Measurements from ENCODE around the gene PTPN11. TPM values are rescaled to one million over a fixed set of nuclear protein-coding genes. Genes with fewer than 3 reads are reported as not detected.

The PTPN11 gene
- total RNA-seq, 1 experiment from 2014 or later: 65.3 TPM

- Histone ChIP-seq H3K9me3 (ENCODE audit: low read length) (no peaks in the 10 kb centered on the region), H3K4me1 (ENCODE audit: low read length) (no peaks in the 10 kb centered on the region), H3K27ac (ENCODE audit: low read length) (no peak overlapping the region), H3K9ac (ENCODE audit: low read length) (no peak overlapping the region), H2AFZ (ENCODE audit: low read length) (no peak overlapping the region), H3K9me2 (replicated peaks; ENCODE audit: insufficient read depth, low read length) (no peaks in the 10 kb centered on the region), H3K27me3 (ENCODE audit: low read length) (no peaks in the 10 kb centered on the region), H3K4me2 (ENCODE audit: low read depth, low read length, poor library complexity, severe bottlenecking) (no peak overlapping the region), H3K4me3 (ENCODE audit: low read length) (no peak overlapping the region), H3K79me2 (ENCODE audit: low read length) (no peaks in the 10 kb centered on the region), H3K36me3 (ENCODE audit: insufficient read depth, low read length) (no peaks in the 10 kb centered on the region), H4K20me1 (ENCODE audit: insufficient read depth, low read depth, low read length) (no peaks in the 10 kb centered on the region)
- no peak for DNase-seq
Measured at GRCh38 chr12:112525426-112525809, 106.7 kb downstream of the PTPN11 start.

- no peaks in the 10 kb centered on the region for H3K36me3 ChIP-seq (ENCODE audit: insufficient read depth, low read length)
- H3K9me3 ChIP-seq (ENCODE audit: low read length): no peaks in the 10 kb centered on the region
- no peaks in the 10 kb centered on the region for H3K27me3 ChIP-seq (ENCODE audit: low read length)
- H3K27ac ChIP-seq (ENCODE audit: low read length): no peak overlapping the region
- H3K9ac ChIP-seq (ENCODE audit: low read length): no peak overlapping the region
- H3K4me2 ChIP-seq (ENCODE audit: low read depth, low read length, poor library complexity, severe bottlenecking): no peak overlapping the region
- H3K9me2 ChIP-seq (replicated peaks; ENCODE audit: insufficient read depth, low read length): no peaks in the 10 kb centered on the region
- no peak overlapping the region for H2AFZ ChIP-seq (ENCODE audit: low read length)
- no peak for DNase-seq
- H3K4me1 ChIP-seq (ENCODE audit: low read length): no peaks in the 10 kb centered on the region
- H3K4me3 ChIP-seq (ENCODE audit: low read length): no peak overlapping the region
- no peaks in the 10 kb centered on the region for H4K20me1 ChIP-seq (ENCODE audit: insufficient read depth, low read depth, low read length)
- no peaks in the 10 kb centered on the region for H3K79me2 ChIP-seq (ENCODE audit: low read length)
Measured at GRCh38 chr12:112527082-112527481, 108.3 kb downstream of the PTPN11 start.

- no peak overlapping the region for H3K4me3 ChIP-seq (ENCODE audit: low read length)
- no peaks in the 10 kb centered on the region for H3K9me2 ChIP-seq (replicated peaks; ENCODE audit: insufficient read depth, low read length)
- no peaks in the 10 kb centered on the region for H3K79me2 ChIP-seq (ENCODE audit: low read length)
- no peak for DNase-seq
- H2AFZ ChIP-seq (ENCODE audit: low read length): no peak overlapping the region
- H3K36me3 ChIP-seq (ENCODE audit: insufficient read depth, low read length): no peaks in the 10 kb centered on the region
- no peaks in the 10 kb centered on the region for H3K9me3 ChIP-seq (ENCODE audit: low read length)
- no peaks in the 10 kb centered on the region for H4K20me1 ChIP-seq (ENCODE audit: insufficient read depth, low read depth, low read length)
- H3K27me3 ChIP-seq (ENCODE audit: low read length): no peaks in the 10 kb centered on the region
- no peak overlapping the region for H3K4me2 ChIP-seq (ENCODE audit: low read depth, low read length, poor library complexity, severe bottlenecking)
- H3K4me1 ChIP-seq (ENCODE audit: low read length): no peaks in the 10 kb centered on the region
- no peak overlapping the region for H3K27ac ChIP-seq (ENCODE audit: low read length)
- no peak overlapping the region for H3K9ac ChIP-seq (ENCODE audit: low read length)
Measured at GRCh38 chr12:112527501-112527900, 108.8 kb downstream of the PTPN11 start.

GRCh38 chr12:112528521-112528920, 109.8 kb downstream of the PTPN11 start:
- H3K4me2 ChIP-seq (ENCODE audit: low read depth, low read length, poor library complexity, severe bottlenecking): no peak overlapping the region
- no peaks in the 10 kb centered on the region for H3K9me3 ChIP-seq (ENCODE audit: low read length)
- H2AFZ ChIP-seq (ENCODE audit: low read length): no peak overlapping the region
- H3K79me2 ChIP-seq (ENCODE audit: low read length): no peaks in the 10 kb centered on the region
- no peaks in the 10 kb centered on the region for H3K9me2 ChIP-seq (replicated peaks; ENCODE audit: insufficient read depth, low read length)
- H3K27me3 ChIP-seq (ENCODE audit: low read length): no peaks in the 10 kb centered on the region
- DNase-seq: no peak
- no peaks in the 10 kb centered on the region for H4K20me1 ChIP-seq (ENCODE audit: insufficient read depth, low read depth, low read length)
- no peak overlapping the region for H3K9ac ChIP-seq (ENCODE audit: low read length)
- H3K36me3 ChIP-seq (ENCODE audit: insufficient read depth, low read length): no peaks in the 10 kb centered on the region
- H3K4me3 ChIP-seq (ENCODE audit: low read length): no peak overlapping the region
- no peak overlapping the region for H3K27ac ChIP-seq (ENCODE audit: low read length)
- no peaks in the 10 kb centered on the region for H3K4me1 ChIP-seq (ENCODE audit: low read length)

GRCh38 chr12:112530941-112531340, 112.2 kb downstream of the PTPN11 start:
- H3K9ac ChIP-seq (ENCODE audit: low read length): no peak overlapping the region
- H3K4me3 ChIP-seq (ENCODE audit: low read length): no peak overlapping the region
- no peak for DNase-seq
- H3K79me2 ChIP-seq (ENCODE audit: low read length): no peaks in the 10 kb centered on the region
- H4K20me1 ChIP-seq (ENCODE audit: insufficient read depth, low read depth, low read length): no peaks in the 10 kb centered on the region
- H3K4me2 ChIP-seq (ENCODE audit: low read depth, low read length, poor library complexity, severe bottlenecking): no peak overlapping the region
- H2AFZ ChIP-seq (ENCODE audit: low read length): no peak overlapping the region
- no peaks in the 10 kb centered on the region for H3K9me2 ChIP-seq (replicated peaks; ENCODE audit: insufficient read depth, low read length)
- no peak overlapping the region for H3K27ac ChIP-seq (ENCODE audit: low read length)
- H3K27me3 ChIP-seq (ENCODE audit: low read length): no peaks in the 10 kb centered on the region
- no peaks in the 10 kb centered on the region for H3K4me1 ChIP-seq (ENCODE audit: low read length)
- H3K9me3 ChIP-seq (ENCODE audit: low read length): no peaks in the 10 kb centered on the region
- H3K36me3 ChIP-seq (ENCODE audit: insufficient read depth, low read length): no peaks in the 10 kb centered on the region

- Histone ChIP-seq H3K9me3 (ENCODE audit: low read length) (no peaks in the 10 kb centered on the region), H3K79me2 (ENCODE audit: low read length) (no peaks in the 10 kb centered on the region), H2AFZ (ENCODE audit: low read length) (no peak overlapping the region), H3K27ac (ENCODE audit: low read length) (no peak overlapping the region), H4K20me1 (ENCODE audit: insufficient read depth, low read depth, low read length) (no peaks in the 10 kb centered on the region), H3K4me3 (ENCODE audit: low read length) (no peak overlapping the region), H3K4me2 (ENCODE audit: low read depth, low read length, poor library complexity, severe bottlenecking) (no peak overlapping the region), H3K9me2 (replicated peaks; ENCODE audit: insufficient read depth, low read length) (no peaks in the 10 kb centered on the region), H3K4me1 (ENCODE audit: low read length) (no peaks in the 10 kb centered on the region), H3K9ac (ENCODE audit: low read length) (no peak overlapping the region), H3K36me3 (ENCODE audit: insufficient read depth, low read length) (no peaks in the 10 kb centered on the region), H3K27me3 (ENCODE audit: low read length) (no peaks in the 10 kb centered on the region)
- no peak for DNase-seq
Measured at GRCh38 chr12:112532106-112532505, 113.4 kb downstream of the PTPN11 start.

- no peak for DNase-seq
- Histone ChIP-seq H3K79me2 (ENCODE audit: low read length) (no peaks in the 10 kb centered on the region), H3K4me2 (ENCODE audit: low read depth, low read length, poor library complexity, severe bottlenecking) (no peak overlapping the region), H4K20me1 (ENCODE audit: insufficient read depth, low read depth, low read length) (no peaks in the 10 kb centered on the region), H3K9ac (ENCODE audit: low read length) (no peak overlapping the region), H3K27me3 (ENCODE audit: low read length) (no peaks in the 10 kb centered on the region), H2AFZ (ENCODE audit: low read length) (no peak overlapping the region), H3K9me2 (replicated peaks; ENCODE audit: insufficient read depth, low read length) (no peaks in the 10 kb centered on the region), H3K27ac (ENCODE audit: low read length) (no peak overlapping the region), H3K9me3 (ENCODE audit: low read length) (no peaks in the 10 kb centered on the region), H3K4me1 (ENCODE audit: low read length) (no peaks in the 10 kb centered on the region), H3K36me3 (ENCODE audit: insufficient read depth, low read length) (no peaks in the 10 kb centered on the region), H3K4me3 (ENCODE audit: low read length) (no peak overlapping the region)
Measured at GRCh38 chr12:112533528-112533927, 114.8 kb downstream of the PTPN11 start.

GRCh38 chr12:112535017-112535416, 116.3 kb downstream of the PTPN11 start:
- Histone ChIP-seq H3K27ac (ENCODE audit: low read length) (no peak overlapping the region), H2AFZ (ENCODE audit: low read length) (no peak overlapping the region), H3K27me3 (ENCODE audit: low read length) (no peaks in the 10 kb centered on the region), H3K4me1 (ENCODE audit: low read length) (no peaks in the 10 kb centered on the region), H3K79me2 (ENCODE audit: low read length) (no peaks in the 10 kb centered on the region), H3K4me2 (ENCODE audit: low read depth, low read length, poor library complexity, severe bottlenecking) (no peak overlapping the region), H3K9ac (ENCODE audit: low read length) (no peak overlapping the region), H3K9me2 (replicated peaks; ENCODE audit: insufficient read depth, low read length) (no peaks in the 10 kb centered on the region), H4K20me1 (ENCODE audit: insufficient read depth, low read depth, low read length) (no peaks in the 10 kb centered on the region), H3K9me3 (ENCODE audit: low read length) (no peaks in the 10 kb centered on the region), H3K4me3 (ENCODE audit: low read length) (no peak overlapping the region), H3K36me3 (ENCODE audit: insufficient read depth, low read length) (no peaks in the 10 kb centered on the region)
- no peak for DNase-seq
